GM13976 (cell line): ENCODE data around the gene VEGFC.

ENCODE experiments used
- DNase-seq: peaks from one replicate; pipeline ENCODE4 v3.0.0; 2012; ENCODE audit warnings: low spot score
- CTCF ChIP-seq: IDR thresholded peaks from 2 replicates; pipeline ENCODE4 v1.5.1; 2012; ENCODE audit warnings: borderline replicate concordance, mild to moderate bottlenecking; ENCODE audit not compliant: insufficient read depth; ENCODE audit errors: extremely low read depth, missing control alignments, control extremely low read depth
- in situ Hi-C: fragments of 300-500 bp; cut with MboI; formaldehyde crosslinking; loops from one replicate; pipeline ENCODE4 v1.12.0; 2022; ENCODE audit warnings: low sequenced_read_pairs, mixed read lengths, inconsistent platforms; ENCODE audit not compliant: unreplicated experiment

Gene VEGFC

GRCh38 chr4:176778063-176778462, 14.7 kb downstream of the VEGFC start:
- no peak for TF ChIP-seq CTCF
- no peak for DNase-seq
- in situ Hi-C loops, result loop anchor here (25.0 kb wide), 1 partner anchor 416 kb away; no protein-coding TSS in a partner anchor

GRCh38 chr4:176775338-176775737, 17.4 kb downstream of the VEGFC start:
- no peak for DNase-seq
- in situ Hi-C loops, result loop anchor here (25.0 kb wide), 1 partner anchor 413 kb away; no protein-coding TSS in a partner anchor
- TF ChIP-seq CTCF, result no peak

GRCh38 chr4:176774852-176775251, 17.9 kb downstream of the VEGFC start:
- in situ Hi-C loops, result loop anchor here (25.0 kb wide), 1 partner anchor 413 kb away; no protein-coding TSS in a partner anchor
- DNase-seq, result no peak
- TF ChIP-seq CTCF, result no peak

GRCh38 chr4:176769514-176769913, 23.2 kb downstream of the VEGFC start:
- in situ Hi-C loops, result no loop called here
- no peak for DNase-seq
- TF ChIP-seq CTCF, result no peak

GRCh38 chr4:176767183-176767582, 25.5 kb downstream of the VEGFC start:
- in situ Hi-C loops, result no loop called here
- DNase-seq, result no peak
- no peak for TF ChIP-seq CTCF

GRCh38 chr4:176762661-176763308, 29.9 kb downstream of the VEGFC start:
- no peak for DNase-seq
- in situ Hi-C loops, result no loop called here
- TF ChIP-seq CTCF, result no peak
